Sigmoid colon (tissue), 7 donors: ENCODE measurements around the gene ITM2C. TPM values are rescaled to one million over a fixed set of nuclear protein-coding genes. Genes with fewer than 3 reads are reported as not detected.

Experiments
- DNase-seq: peaks from one replicate; pipeline ENCODE4 v3.0.0-alpha.2; 2019
- H3K27ac ChIP-seq, 4 donors: fragments of 200-600 bp; sonication (generic); one replicate each; pipeline ENCODE4 v1.5.1; 2016 to 2019; ENCODE audit warnings: mild to moderate bottlenecking in 1 of 4
- H3K27me3 ChIP-seq, 3 donors: fragments of 200-600 bp; sonication (generic); one replicate each; pipeline ENCODE4 v1.5.1; 2019; ENCODE audit warnings: mild to moderate bottlenecking in 1 of 3
- H3K36me3 ChIP-seq, 4 donors: fragments of 200-600 bp; sonication (generic); one replicate each; pipeline ENCODE4 v1.5.1; 2016 to 2019
- H3K4me1 ChIP-seq, 4 donors: fragments of 200-600 bp; sonication (generic); one replicate each; pipeline ENCODE4 v1.5.1; 2017 to 2019
- H3K4me3 ChIP-seq, 4 donors: fragments of 200-600 bp; sonication (generic); one replicate each; pipeline ENCODE4 v1.5.1; 2017 to 2019; ENCODE audit warnings: mild to moderate bottlenecking in 2 of 4, moderate library complexity in 1 of 4
- H3K9me3 ChIP-seq, 4 donors: fragments of 200-600 bp in 3 of 4; sonication (generic) in 3 of 4; one replicate each; pipeline versions ENCODE4 v1.5.1 to v1.6.1; 2013 to 2019
- CTCF ChIP-seq, 4 experiments: fragments of 450-650 bp in 3 of 4; fragments of 200-600 bp in 1 of 4; IDR thresholded peaks; one replicate each; pipeline ENCODE4 v1.5.1; 2016 to 2019; ENCODE audit warnings: antibody characterized with exemption in 4 of 4, mild to moderate bottlenecking in 3 of 4, moderate library complexity in 2 of 4
- EP300 ChIP-seq, 4 donors: sonication (generic); formaldehyde crosslinking; IDR thresholded peaks; one replicate each; pipeline ENCODE4 v1.6.1; 2017; ENCODE audit warnings: antibody characterized with exemption in 4 of 4
- POLR2A ChIP-seq, 2 donors: fragments of 450-650 bp; IDR thresholded peaks; one replicate each; pipeline ENCODE4 v1.6.1; 2016; ENCODE audit warnings: antibody characterized with exemption in 2 of 2, mild to moderate bottlenecking in 2 of 2, moderate library complexity in 2 of 2
- POLR2AphosphoS5 ChIP-seq, 4 donors: sonication (generic); formaldehyde crosslinking; IDR thresholded peaks; one replicate each; pipeline ENCODE4 v1.6.1; 2017; ENCODE audit warnings: antibody characterized with exemption in 4 of 4
- WGBS, 2 donors: extraction: QIAGEN DNeasy Blood & Tissue Kit; methylation state at CpG; one replicate each; pipeline ENCODE4 v1.1.7; 2013; 5-methylcytosine and 5-hydroxymethylcytosine counted together
- intact Hi-C: fragments of 100-400 bp; cut with DNase I; formaldehyde crosslinking; loops from one replicate; pipeline ENCODE4 v1.15.1; 2023
- polyA plus RNA-seq, 3 donors: library from polyadenylated mRNA; stranded (reverse); fragments of 200-250 nt; gene quantifications; one replicate each; pipeline ENCODE4 v1.2.3, GENCODE V29; 2013
- total RNA-seq, 4 donors: library from RNA; depleted of rRNA; stranded (reverse); fragments of >200 nt; gene quantifications; one replicate each; pipeline ENCODE4 v1.1.0, GENCODE V29; 2016
- donor health status: healthy with polysubstance abuse.
- donor health status: Bipolar disorder and iron deficiency.
- donor health status: healthy.

ITM2C gene
- total and polyA plus RNA-seq, 7 donors = 107 to 1,275 (median 206) TPM

DNA sequence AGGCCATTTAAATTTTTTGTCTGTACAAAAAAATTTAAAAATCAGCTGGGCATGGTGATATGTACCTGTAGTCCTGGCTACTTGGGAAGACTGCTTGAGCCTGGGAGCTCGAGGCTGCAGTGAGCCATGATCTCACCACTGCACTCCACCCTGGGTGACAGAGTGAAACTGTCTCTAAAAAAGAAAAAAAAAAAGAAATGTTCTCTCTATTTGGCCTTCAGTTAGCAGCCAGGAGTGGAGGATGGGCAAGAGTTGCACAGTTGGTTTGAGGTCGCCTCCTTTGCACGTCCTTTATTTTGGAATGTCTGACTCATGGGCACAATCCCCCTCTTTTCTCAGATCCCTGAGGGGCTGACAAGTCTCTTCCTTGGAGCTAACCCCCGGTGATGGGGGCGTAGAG is 26.3 kb downstream of the ITM2C start:
- no peak for DNase-seq
- 62 to 70% methylated on average over 5 of the region's 5 CpGs for WGBS, 2 donors
- no peaks in the 10 kb centered on the region for H3K36me3 ChIP-seq
- H3K27ac ChIP-seq = no peak overlapping the region
- no peak for TF ChIP-seq EP300 (IDR thresholded peaks at IDR 0.05)
- no peak for TF ChIP-seq CTCF (IDR thresholded peaks at IDR 0.05)
- no peak for TF ChIP-seq POLR2AphosphoS5 (IDR thresholded peaks at IDR 0.05)
- no peak for TF ChIP-seq POLR2A (IDR thresholded peaks at IDR 0.05)
- no peak overlapping the region for H3K4me3 ChIP-seq
- intact Hi-C loops = no loop called here
- H3K27me3 ChIP-seq = no peaks in the 10 kb centered on the region
- no peaks in the 10 kb centered on the region for H3K4me1 ChIP-seq
- H3K9me3 ChIP-seq = no peaks in the 10 kb centered on the region

GRCh38 chr2:230891509-230891908 is 26.8 kb downstream of the ITM2C start:
- no peak for TF ChIP-seq EP300 (IDR thresholded peaks at IDR 0.05)
- no peak for TF ChIP-seq POLR2A (IDR thresholded peaks at IDR 0.05)
- no peak for TF ChIP-seq CTCF (IDR thresholded peaks at IDR 0.05)
- TF ChIP-seq POLR2AphosphoS5 (IDR thresholded peaks at IDR 0.05) = no peak
- Histone ChIP-seq H3K27me3 (no peaks in the 10 kb centered on the region), H3K27ac (no peak overlapping the region), H3K4me3 (no peak overlapping the region), H3K9me3 (no peaks in the 10 kb centered on the region), H3K4me1 (no peaks in the 10 kb centered on the region), H3K36me3 (no peaks in the 10 kb centered on the region)
- intact Hi-C loops = no loop called here
- no peak for DNase-seq
- WGBS, 2 donors = 54 to 80% methylated on average over 6 of the region's 6 CpGs

DNA sequence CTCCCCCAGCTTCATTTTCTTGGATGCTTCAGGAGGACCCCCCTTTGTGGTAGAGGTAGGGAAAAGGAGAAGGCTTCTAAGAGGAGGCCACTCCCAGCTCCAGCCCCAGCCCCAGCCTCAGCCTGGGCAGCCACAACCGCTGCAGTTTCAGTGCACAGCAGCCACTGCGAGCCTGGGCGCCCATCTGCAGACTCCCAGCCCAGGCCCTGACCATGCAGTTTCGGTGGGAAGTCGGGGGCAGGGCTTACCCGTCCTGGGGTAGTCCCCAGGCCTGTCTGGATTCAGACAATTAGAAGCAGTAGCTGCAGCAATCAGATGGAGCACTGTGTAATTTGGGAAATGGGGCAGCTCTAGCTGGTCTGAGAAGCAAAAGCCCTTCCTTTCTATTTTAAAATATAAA is 28.6 kb downstream of the ITM2C start:
- no peaks in the 10 kb centered on the region for H3K27me3 ChIP-seq
- no peak overlapping the region for H3K4me3 ChIP-seq
- no peak overlapping the region for H3K27ac ChIP-seq
- DNase-seq = peak; percentile 25
- H3K36me3 ChIP-seq = no peaks in the 10 kb centered on the region
- no peaks in the 10 kb centered on the region for H3K4me1 ChIP-seq
- no peak for TF ChIP-seq EP300 (IDR thresholded peaks at IDR 0.05)
- no peak for TF ChIP-seq POLR2AphosphoS5 (IDR thresholded peaks at IDR 0.05)
- no peaks in the 10 kb centered on the region for H3K9me3 ChIP-seq
- intact Hi-C loops = no loop called here
- WGBS, 2 donors = 45 to 58% methylated on average over 6 of the region's 6 CpGs

- TF ChIP-seq POLR2A (IDR thresholded peaks at IDR 0.05) (no peak), POLR2AphosphoS5 (IDR thresholded peaks at IDR 0.05) (no peak), EP300 (IDR thresholded peaks at IDR 0.05) (no peak), CTCF (IDR thresholded peaks at IDR 0.05) (no peak)
- intact Hi-C loops = no loop called here
- H3K27ac ChIP-seq = no peak overlapping the region
- H3K27me3 ChIP-seq = no peaks in the 10 kb centered on the region
- no peak overlapping the region for H3K4me3 ChIP-seq
- 59 to 82% methylated on average over 19 of the region's 19 CpGs for WGBS, 2 donors
- H3K4me1 ChIP-seq = no peaks in the 10 kb centered on the region
- DNase-seq = peak; percentile 52
- H3K36me3 ChIP-seq = no peaks in the 10 kb centered on the region
- H3K9me3 ChIP-seq = no peaks in the 10 kb centered on the region
Measured at GRCh38 chr2:230893841-230894781, 29.4 kb downstream of the ITM2C start.

GRCh38 chr2:230895536-230896345 is 31.0 kb downstream of the ITM2C start:
- no peaks in the 10 kb centered on the region for H3K27me3 ChIP-seq
- WGBS, 2 donors = 14 to 59% methylated on average over 6 of the region's 6 CpGs
- H3K27ac ChIP-seq = no peak overlapping the region
- peak; percentile 46 for DNase-seq
- no peaks in the 10 kb centered on the region for H3K36me3 ChIP-seq
- H3K4me3 ChIP-seq = no peak overlapping the region
- H3K9me3 ChIP-seq = no peaks in the 10 kb centered on the region
- intact Hi-C loops = no loop called here
- no peaks in the 10 kb centered on the region for H3K4me1 ChIP-seq
- TF ChIP-seq POLR2AphosphoS5 (IDR thresholded peaks at IDR 0.05) (no peak), EP300 (IDR thresholded peaks at IDR 0.05) (no peak), CTCF (IDR thresholded peaks at IDR 0.05) (no peak), POLR2A (IDR thresholded peaks at IDR 0.05) (no peak)
